ENCODE results near the gene ECSIT.
"Not testable (repeated sequence)": the region's sequence is repeated elsewhere in the genome, so short reads cannot be mapped to it uniquely, and the experiment has no call there.

Gene ECSIT

GRCh38 chr19:11528551-11529341 is at the start of gene ECSIT:
ECSIT (minus strand) TSS chr19:11529134; CDS start chr19:11519170, 9,964 bp downstream.
- peak; percentile 98 for DNase-seq

- no peak for DNase-seq
Observed at GRCh38 chr19:11577451-11578257, 48.7 kb upstream of the ECSIT start, which contains the start of gene ACP5. ACP5 (minus strand) TSS chr19:11577645; CDS start chr19:11577317, 328 bp downstream.

GRCh38 chr19:11576227-11576626 is 47.3 kb upstream of the ECSIT start:
- no peak for DNase-seq

GRCh38 chr19:11574689-11575088 is 45.8 kb upstream of the ECSIT start:
- DNase-seq: no peak

GRCh38 chr19:11573763-11574162 is 44.8 kb upstream of the ECSIT start:
- not testable (repeated sequence) for DNase-seq

GRCh38 chr19:11573354-11573753 is 44.4 kb upstream of the ECSIT start:
- not testable (repeated sequence) for DNase-seq

GRCh38 chr19:11570039-11570462 is 41.1 kb upstream of the ECSIT start:
- DNase-seq: no peak

- DNase-seq: no peak
Observed at GRCh38 chr19:11566164-11566563, 37.2 kb upstream of the ECSIT start.

GRCh38 chr19:11565649-11565980 is 36.7 kb upstream of the ECSIT start:
- not testable (repeated sequence) for DNase-seq

GRCh38 chr19:11564082-11564807 is 35.3 kb upstream of the ECSIT start:
- DNase-seq: not testable (repeated sequence)

GRCh38 chr19:11563532-11563931 is 34.6 kb upstream of the ECSIT start:
- no peak for DNase-seq

GRCh38 chr19:11560404-11561051 is 31.6 kb upstream of the ECSIT start:
- peak; percentile 91 for DNase-seq

- peak; percentile 99 for DNase-seq
Observed at GRCh38 chr19:11558881-11559828, 30.2 kb upstream of the ECSIT start, which contains the start of gene ELOF1. ELOF1 (minus strand) TSS chr19:11559230; CDS start chr19:11554347, 4,883 bp downstream.

- no peak for DNase-seq
Observed at GRCh38 chr19:11556634-11557420, 27.9 kb upstream of the ECSIT start.

GRCh38 chr19:11555246-11555645 is 26.3 kb upstream of the ECSIT start:
- DNase-seq: no peak

GRCh38 chr19:11554160-11554559 is 25.2 kb upstream of the ECSIT start:
- DNase-seq: peak; percentile 52

GRCh38 chr19:11552666-11553372 is 23.9 kb upstream of the ECSIT start:
- DNase-seq: no peak

GRCh38 chr19:11551603-11552235 is 22.8 kb upstream of the ECSIT start:
- DNase-seq: no peak

- DNase-seq: no peak
Observed at GRCh38 chr19:11550265-11550664, 21.3 kb upstream of the ECSIT start.

All from activated CD4-positive, alpha-beta T cell treated with anti-CD3 and anti-CD28 coated beads, Interleukin-10, Interleukin-2, amounts not matched to agents 100 ng/mL and 50 ng/mL, durations not matched to agents 16 hours and 8 hours (primary cell).